ENCODE results near the gene MAML3.

MAML3 gene

GRCh38 chr4:139740121-139740520 is 413.9 kb downstream of the MAML3 start:
- Histone ChIP-seq H3K4me3 (ENCODE audit: low read length in 2 of 2) (no peak overlapping the region), H3K9ac (ENCODE audit: low read depth in 1 of 2, low read length in 2 of 2) (no peak overlapping the region), H3K27me3 (ENCODE audit: control insufficient read depth in 2 of 2, insufficient read depth in 2 of 2, low read length in 2 of 2) (no peaks in the 10 kb centered on the region), H3K4me1 (ENCODE audit: control insufficient read depth in 2 of 2, insufficient read depth in 2 of 2, low read length in 2 of 2) (peaks cover under 1 to 2% of the 10 kb centered on the region in 2 donors), H3K27ac (ENCODE audit: low read depth in 2 of 2, low read length in 2 of 2) (peak overlapping the region in 1 of 2 donors; percentile 63), H3K36me3 (ENCODE audit: control insufficient read depth in 2 of 2, insufficient read depth in 2 of 2, low read length in 2 of 2) (no peaks in the 10 kb centered on the region), H3K9me3 (ENCODE audit: control insufficient read depth in 2 of 2, low read length in 2 of 2) (no peaks in the 10 kb centered on the region)

- Histone ChIP-seq H3K36me3 (ENCODE audit: control insufficient read depth in 2 of 2, insufficient read depth in 2 of 2, low read length in 2 of 2) (no peaks in the 10 kb centered on the region), H3K27me3 (ENCODE audit: control insufficient read depth in 2 of 2, insufficient read depth in 2 of 2, low read length in 2 of 2) (no peaks in the 10 kb centered on the region), H3K9ac (ENCODE audit: low read depth in 1 of 2, low read length in 2 of 2) (no peak overlapping the region), H3K4me1 (ENCODE audit: control insufficient read depth in 2 of 2, insufficient read depth in 2 of 2, low read length in 2 of 2) (peaks cover 5 to 8% of the 10 kb centered on the region in 2 donors), H3K9me3 (ENCODE audit: control insufficient read depth in 2 of 2, low read length in 2 of 2) (no peaks in the 10 kb centered on the region), H3K27ac (ENCODE audit: low read depth in 2 of 2, low read length in 2 of 2) (no peak overlapping the region), H3K4me3 (ENCODE audit: low read length in 2 of 2) (no peak overlapping the region)
Observed at GRCh38 chr4:139738846-139739613, 415.0 kb downstream of the MAML3 start.

- no peak overlapping the region for H3K9ac ChIP-seq (ENCODE audit: low read depth in 1 of 2, low read length in 2 of 2)
- H3K4me3 ChIP-seq (ENCODE audit: low read length in 2 of 2), result no peak overlapping the region
- no peak overlapping the region for H3K27ac ChIP-seq (ENCODE audit: low read depth in 2 of 2, low read length in 2 of 2)
- H3K4me1 ChIP-seq (ENCODE audit: control insufficient read depth in 2 of 2, insufficient read depth in 2 of 2, low read length in 2 of 2), result peaks cover 5 to 8% of the 10 kb centered on the region in 2 donors
- H3K27me3 ChIP-seq (ENCODE audit: control insufficient read depth in 2 of 2, insufficient read depth in 2 of 2, low read length in 2 of 2), result no peaks in the 10 kb centered on the region
- no peaks in the 10 kb centered on the region for H3K9me3 ChIP-seq (ENCODE audit: control insufficient read depth in 2 of 2, low read length in 2 of 2)
- no peaks in the 10 kb centered on the region for H3K36me3 ChIP-seq (ENCODE audit: control insufficient read depth in 2 of 2, insufficient read depth in 2 of 2, low read length in 2 of 2)
Observed at GRCh38 chr4:139736661-139737060, 417.3 kb downstream of the MAML3 start.

GRCh38 chr4:139736274-139736660 is 417.7 kb downstream of the MAML3 start:
- H3K27me3 ChIP-seq (ENCODE audit: control insufficient read depth in 2 of 2, insufficient read depth in 2 of 2, low read length in 2 of 2), result no peaks in the 10 kb centered on the region
- H3K4me1 ChIP-seq (ENCODE audit: control insufficient read depth in 2 of 2, insufficient read depth in 2 of 2, low read length in 2 of 2), result peaks cover 5 to 8% of the 10 kb centered on the region in 2 donors
- no peak overlapping the region for H3K4me3 ChIP-seq (ENCODE audit: low read length in 2 of 2)
- no peak overlapping the region for H3K9ac ChIP-seq (ENCODE audit: low read depth in 1 of 2, low read length in 2 of 2)
- no peak overlapping the region for H3K27ac ChIP-seq (ENCODE audit: low read depth in 2 of 2, low read length in 2 of 2)
- H3K9me3 ChIP-seq (ENCODE audit: control insufficient read depth in 2 of 2, low read length in 2 of 2), result no peaks in the 10 kb centered on the region
- no peaks in the 10 kb centered on the region for H3K36me3 ChIP-seq (ENCODE audit: control insufficient read depth in 2 of 2, insufficient read depth in 2 of 2, low read length in 2 of 2)

GRCh38 chr4:139735381-139736273 is 418.4 kb downstream of the MAML3 start:
- Histone ChIP-seq H3K4me3 (ENCODE audit: low read length in 2 of 2) (peak overlapping the region; percentile 60 to 74), H3K27me3 (ENCODE audit: control insufficient read depth in 2 of 2, insufficient read depth in 2 of 2, low read length in 2 of 2) (no peaks in the 10 kb centered on the region), H3K9me3 (ENCODE audit: control insufficient read depth in 2 of 2, low read length in 2 of 2) (no peaks in the 10 kb centered on the region), H3K36me3 (ENCODE audit: control insufficient read depth in 2 of 2, insufficient read depth in 2 of 2, low read length in 2 of 2) (no peaks in the 10 kb centered on the region), H3K4me1 (ENCODE audit: control insufficient read depth in 2 of 2, insufficient read depth in 2 of 2, low read length in 2 of 2) (peaks cover 5 to 6% of the 10 kb centered on the region in 2 donors), H3K27ac (ENCODE audit: low read depth in 2 of 2, low read length in 2 of 2) (peak overlapping the region; percentile 7 to 52), H3K9ac (ENCODE audit: low read depth in 1 of 2, low read length in 2 of 2) (peak overlapping the region in 1 of 2 donors; percentile 40)

- Histone ChIP-seq H3K4me3 (ENCODE audit: low read length in 2 of 2) (peak overlapping the region; percentile 60 to 74), H3K9ac (ENCODE audit: low read depth in 1 of 2, low read length in 2 of 2) (peak overlapping the region in 1 of 2 donors; percentile 40), H3K36me3 (ENCODE audit: control insufficient read depth in 2 of 2, insufficient read depth in 2 of 2, low read length in 2 of 2) (no peaks in the 10 kb centered on the region), H3K4me1 (ENCODE audit: control insufficient read depth in 2 of 2, insufficient read depth in 2 of 2, low read length in 2 of 2) (peaks cover 5 to 6% of the 10 kb centered on the region in 2 donors), H3K27ac (ENCODE audit: low read depth in 2 of 2, low read length in 2 of 2) (peak overlapping the region; percentile 27 to 52), H3K9me3 (ENCODE audit: control insufficient read depth in 2 of 2, low read length in 2 of 2) (no peaks in the 10 kb centered on the region), H3K27me3 (ENCODE audit: control insufficient read depth in 2 of 2, insufficient read depth in 2 of 2, low read length in 2 of 2) (no peaks in the 10 kb centered on the region)
Observed at GRCh38 chr4:139734875-139735380, 419.1 kb downstream of the MAML3 start.

GRCh38 chr4:139734201-139734874 is 419.6 kb downstream of the MAML3 start:
- Histone ChIP-seq H3K27ac (ENCODE audit: low read depth in 2 of 2, low read length in 2 of 2) (peak overlapping the region; percentile 23 to 27), H3K9me3 (ENCODE audit: control insufficient read depth in 2 of 2, low read length in 2 of 2) (no peaks in the 10 kb centered on the region), H3K36me3 (ENCODE audit: control insufficient read depth in 2 of 2, insufficient read depth in 2 of 2, low read length in 2 of 2) (no peaks in the 10 kb centered on the region), H3K27me3 (ENCODE audit: control insufficient read depth in 2 of 2, insufficient read depth in 2 of 2, low read length in 2 of 2) (no peaks in the 10 kb centered on the region), H3K4me3 (ENCODE audit: low read length in 2 of 2) (peak overlapping the region; percentile 41 to 54), H3K4me1 (ENCODE audit: control insufficient read depth in 2 of 2, insufficient read depth in 2 of 2, low read length in 2 of 2) (peaks cover 5 to 6% of the 10 kb centered on the region in 2 donors), H3K9ac (ENCODE audit: low read depth in 1 of 2, low read length in 2 of 2) (peak overlapping the region in 1 of 2 donors; percentile 40)

GRCh38 chr4:139732991-139733570 is 420.9 kb downstream of the MAML3 start:
- H3K36me3 ChIP-seq (ENCODE audit: control insufficient read depth in 2 of 2, insufficient read depth in 2 of 2, low read length in 2 of 2), result peaks cover 0 to 1% of the 10 kb centered on the region in 2 donors
- H3K9me3 ChIP-seq (ENCODE audit: control insufficient read depth in 2 of 2, low read length in 2 of 2), result no peaks in the 10 kb centered on the region
- H3K4me1 ChIP-seq (ENCODE audit: control insufficient read depth in 2 of 2, insufficient read depth in 2 of 2, low read length in 2 of 2), result peaks cover 5 to 6% of the 10 kb centered on the region in 2 donors
- H3K27ac ChIP-seq (ENCODE audit: low read depth in 2 of 2, low read length in 2 of 2), result no peak overlapping the region
- H3K9ac ChIP-seq (ENCODE audit: low read depth in 1 of 2, low read length in 2 of 2), result no peak overlapping the region
- H3K4me3 ChIP-seq (ENCODE audit: low read length in 2 of 2), result no peak overlapping the region
- no peaks in the 10 kb centered on the region for H3K27me3 ChIP-seq (ENCODE audit: control insufficient read depth in 2 of 2, insufficient read depth in 2 of 2, low read length in 2 of 2)

- Histone ChIP-seq H3K4me1 (ENCODE audit: control insufficient read depth in 2 of 2, insufficient read depth in 2 of 2, low read length in 2 of 2) (no peaks in the 10 kb centered on the region), H3K9me3 (ENCODE audit: control insufficient read depth in 2 of 2, low read length in 2 of 2) (no peaks in the 10 kb centered on the region), H3K27ac (ENCODE audit: low read depth in 2 of 2, low read length in 2 of 2) (no peak overlapping the region), H3K27me3 (ENCODE audit: control insufficient read depth in 2 of 2, insufficient read depth in 2 of 2, low read length in 2 of 2) (no peaks in the 10 kb centered on the region), H3K4me3 (ENCODE audit: low read length in 2 of 2) (no peak overlapping the region), H3K9ac (ENCODE audit: low read depth in 1 of 2, low read length in 2 of 2) (no peak overlapping the region), H3K36me3 (ENCODE audit: control insufficient read depth in 2 of 2, insufficient read depth in 2 of 2, low read length in 2 of 2) (peaks cover 9 to 19% of the 10 kb centered on the region in 2 donors)
Observed at GRCh38 chr4:139728840-139729239, 425.1 kb downstream of the MAML3 start.
